Lung (tissue), 12 donors: ENCODE results near the gene PAK4. TPM values are rescaled to one million over a fixed set of nuclear protein-coding genes. Genes with fewer than 3 reads are reported as not detected.

Source experiments
- ATAC-seq: fragments of 200-7000 bp; cut with Tn5 transposase; one replicate; pipeline ENCODE4 v1.9.1; 2020; ENCODE audit warnings: moderate number of reproducible peaks; ENCODE audit not compliant: insufficient read depth, low FRiP score
- DNase-seq, 3 donors: peaks; one replicate each; pipeline ENCODE4 v3.0.0-alpha.2; 2013 to 2017
- H3K27ac ChIP-seq, 2 donors: one replicate each; pipeline ENCODE4 v1.5.1; 2013; ENCODE audit warnings: mild to moderate bottlenecking in 2 of 2, moderate library complexity in 2 of 2, control low read depth in 1 of 2, inconsistent platforms in 1 of 2, low read depth in 1 of 2, low read length in 1 of 2
- H3K27me3 ChIP-seq, 3 donors: one replicate each; pipeline ENCODE4 v1.5.1; 2013; ENCODE audit warnings: low read length in 2 of 3; ENCODE audit not compliant: control insufficient read depth in 3 of 3, insufficient read depth in 3 of 3
- H3K36me3 ChIP-seq, 4 donors: one replicate each; pipeline ENCODE4 v1.5.1; 2013; ENCODE audit warnings: low read length in 4 of 4, mild to moderate bottlenecking in 1 of 4, moderate library complexity in 1 of 4; ENCODE audit not compliant: control insufficient read depth in 4 of 4, insufficient read depth in 4 of 4
- H3K4me1 ChIP-seq, 5 donors: one replicate each; pipeline ENCODE4 v1.5.1; 2013; ENCODE audit warnings: low read length in 5 of 5, mild to moderate bottlenecking in 2 of 5, moderate library complexity in 1 of 5; ENCODE audit not compliant: control insufficient read depth in 5 of 5, insufficient read depth in 5 of 5
- H3K4me3 ChIP-seq: one replicate; pipeline ENCODE4 v1.5.1; 2013; ENCODE audit warnings: mild to moderate bottlenecking, control low read depth, moderate library complexity
- H3K9ac ChIP-seq, 2 donors: one replicate each; pipeline ENCODE4 v1.5.1; 2013; ENCODE audit warnings: low read length in 2 of 2, control low read depth in 1 of 2; ENCODE audit not compliant: insufficient read depth in 1 of 2
- H3K9me3 ChIP-seq, 4 donors: one replicate each; pipeline ENCODE4 v1.5.1; 2013; ENCODE audit warnings: low read length in 3 of 4, mild to moderate bottlenecking in 1 of 4, moderate library complexity in 1 of 4; ENCODE audit not compliant: control insufficient read depth in 4 of 4, insufficient read depth in 3 of 4
- WGBS, 2 donors: extraction: QIAGEN DNeasy Blood & Tissue Kit; methylation state at CpG; one replicate each; pipeline ENCODE4 v1.1.7; 2013; 5-methylcytosine and 5-hydroxymethylcytosine counted together
- polyA plus RNA-seq, 2 donors: library from polyadenylated mRNA; stranded (reverse); fragments of 200-250 nt; gene quantifications; one replicate each; pipeline ENCODE4 v1.2.1, GENCODE V29; 2013
- total RNA-seq, 2 donors: library from RNA; depleted of rRNA in 1 of 2; stranded (reverse); fragments of >200 nt in 1 of 2; gene quantifications; one replicate each; pipeline ENCODE4 v1.2.1, GENCODE V29; 2014 to 2021
- TF ChIP-seq, protein P1 (sequence below): IDR thresholded peaks from 2 replicates; pipeline ENCODE4 v1.5.1; 2012; ENCODE audit warnings: mild to moderate bottlenecking; ENCODE audit errors: control extremely low read depth, extremely low read depth
- donor health status: control.
- donor health status: control.
- donor health status: Bipolar disorder and iron deficiency.
- donor health status: healthy.
- donor health status: DM: yes; HTN: yes; CAD: no.

Gene PAK4
- total and polyA plus RNA-seq, 4 donors = 23.2 to 60.8 (median 36.7) TPM

DNA sequence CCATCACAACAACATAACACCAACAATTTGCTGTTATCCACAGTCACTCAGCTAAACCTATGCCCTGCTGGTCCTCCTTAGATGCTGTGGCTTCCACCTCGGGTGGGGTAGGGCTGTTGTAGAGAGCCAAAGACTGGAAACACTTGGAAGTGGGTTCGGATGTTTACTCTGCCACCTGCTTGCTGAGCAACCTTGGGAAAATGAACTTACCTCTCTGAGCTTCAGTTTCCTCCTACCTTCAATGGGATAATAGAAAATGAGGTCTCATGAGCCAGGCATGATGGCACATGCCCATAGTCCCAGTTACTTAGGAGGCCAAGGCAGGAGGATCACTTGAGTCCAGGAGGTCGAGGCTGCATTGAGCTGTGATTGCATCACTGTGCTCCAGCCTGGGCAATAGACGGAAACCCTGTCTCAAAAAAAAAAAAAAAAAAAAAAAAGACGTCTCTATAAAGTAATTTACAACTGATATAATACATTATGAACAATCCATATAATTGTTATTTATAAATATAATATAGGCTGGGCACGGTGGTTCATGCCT is 81.8 kb downstream of the PAK4 start:
- H3K9ac ChIP-seq = no peak overlapping the region
- H3K27ac ChIP-seq = no peak overlapping the region
- ATAC-seq = no peak
- H3K4me1 ChIP-seq = no peaks in the 10 kb centered on the region
- no peaks in the 10 kb centered on the region for H3K36me3 ChIP-seq
- H3K9me3 ChIP-seq = no peaks in the 10 kb centered on the region
- TF ChIP-seq, protein P1, sequence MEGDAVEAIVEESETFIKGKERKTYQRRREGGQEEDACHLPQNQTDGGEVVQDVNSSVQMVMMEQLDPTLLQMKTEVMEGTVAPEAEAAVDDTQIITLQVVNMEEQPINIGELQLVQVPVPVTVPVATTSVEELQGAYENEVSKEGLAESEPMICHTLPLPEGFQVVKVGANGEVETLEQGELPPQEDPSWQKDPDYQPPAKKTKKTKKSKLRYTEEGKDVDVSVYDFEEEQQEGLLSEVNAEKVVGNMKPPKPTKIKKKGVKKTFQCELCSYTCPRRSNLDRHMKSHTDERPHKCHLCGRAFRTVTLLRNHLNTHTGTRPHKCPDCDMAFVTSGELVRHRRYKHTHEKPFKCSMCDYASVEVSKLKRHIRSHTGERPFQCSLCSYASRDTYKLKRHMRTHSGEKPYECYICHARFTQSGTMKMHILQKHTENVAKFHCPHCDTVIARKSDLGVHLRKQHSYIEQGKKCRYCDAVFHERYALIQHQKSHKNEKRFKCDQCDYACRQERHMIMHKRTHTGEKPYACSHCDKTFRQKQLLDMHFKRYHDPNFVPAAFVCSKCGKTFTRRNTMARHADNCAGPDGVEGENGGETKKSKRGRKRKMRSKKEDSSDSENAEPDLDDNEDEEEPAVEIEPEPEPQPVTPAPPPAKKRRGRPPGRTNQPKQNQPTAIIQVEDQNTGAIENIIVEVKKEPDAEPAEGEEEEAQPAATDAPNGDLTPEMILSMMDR = no peak
- no peak overlapping the region for H3K4me3 ChIP-seq
- WGBS, 2 donors = 71 to 76% methylated on average over 6 of the region's 6 CpGs
- H3K27me3 ChIP-seq = peaks cover 0 to 15% (median 9%) of the 10 kb centered on the region in 3 donors
- DNase-seq = no peak

- H3K4me1 ChIP-seq = no peaks in the 10 kb centered on the region
- H3K27ac ChIP-seq = no peak overlapping the region
- no peak overlapping the region for H3K9ac ChIP-seq
- ATAC-seq (no peak), DNase-seq (no peak)
- TF ChIP-seq, protein P1 = no peak
- peaks cover 0 to 6% (median 5%) of the 10 kb centered on the region in 3 donors for H3K27me3 ChIP-seq
- no peak overlapping the region for H3K4me3 ChIP-seq
- 72 to 84% methylated on average over 9 of the region's 9 CpGs for WGBS, 2 donors
- H3K9me3 ChIP-seq = no peaks in the 10 kb centered on the region
- no peaks in the 10 kb centered on the region for H3K36me3 ChIP-seq
These were observed 82.7 kb downstream of the PAK4 start for GRCh38 chr19:39208175-39208795.

DNA sequence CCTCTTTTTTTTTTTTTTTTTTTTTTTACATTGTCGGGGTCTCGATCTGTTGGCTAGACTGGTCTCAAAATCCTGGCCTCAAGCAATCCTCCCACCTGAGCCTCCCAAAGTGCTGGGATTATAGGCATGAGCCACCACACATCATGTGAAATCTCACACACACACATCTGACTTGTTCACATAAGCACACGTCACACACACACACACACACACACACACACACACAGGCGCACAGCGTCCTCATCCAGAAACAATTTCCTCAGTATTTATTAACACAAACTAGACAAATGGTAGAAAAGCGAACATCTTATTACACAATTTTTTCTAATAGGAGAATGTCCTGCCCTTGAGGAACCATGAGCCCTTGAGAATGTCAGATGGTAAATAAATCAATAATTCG is 83.6 kb downstream of the PAK4 start:
- DNase-seq = no peak
- H3K9ac ChIP-seq = no peak overlapping the region
- H3K27ac ChIP-seq = no peak overlapping the region
- no peaks in the 10 kb centered on the region for H3K36me3 ChIP-seq
- ATAC-seq = no peak
- no peak overlapping the region for H3K4me3 ChIP-seq
- no peaks in the 10 kb centered on the region for H3K9me3 ChIP-seq
- H3K4me1 ChIP-seq = no peaks in the 10 kb centered on the region
- 71 to 79% methylated on average over 7 of the region's 7 CpGs for WGBS, 2 donors
- TF ChIP-seq, protein P1 = no peak
- H3K27me3 ChIP-seq = peaks cover 0 to 4% (median 4%) of the 10 kb centered on the region in 3 donors
